Measurements from ENCODE around the gene MDH1B.

DNA sequence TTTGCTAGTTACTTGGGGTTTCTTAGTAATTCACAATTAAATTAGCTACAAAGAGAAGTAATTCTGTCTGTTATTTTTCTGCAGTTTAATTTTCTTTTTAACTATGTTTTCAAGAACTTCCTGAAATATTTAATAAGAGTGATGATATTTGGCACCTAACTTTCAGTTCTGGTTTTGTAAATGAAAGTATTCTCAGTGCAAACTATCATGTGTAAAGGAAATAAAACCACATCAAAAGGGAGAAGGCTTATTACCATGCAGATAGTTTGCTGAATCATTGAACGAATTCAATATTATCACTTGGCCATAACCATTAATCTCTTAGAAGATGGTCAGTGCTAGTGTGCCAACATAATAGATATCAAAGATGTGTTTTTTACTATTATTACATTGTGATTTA is 76.1 kb downstream of the MDH1B start:
- TF ChIP-seq, protein P1, sequence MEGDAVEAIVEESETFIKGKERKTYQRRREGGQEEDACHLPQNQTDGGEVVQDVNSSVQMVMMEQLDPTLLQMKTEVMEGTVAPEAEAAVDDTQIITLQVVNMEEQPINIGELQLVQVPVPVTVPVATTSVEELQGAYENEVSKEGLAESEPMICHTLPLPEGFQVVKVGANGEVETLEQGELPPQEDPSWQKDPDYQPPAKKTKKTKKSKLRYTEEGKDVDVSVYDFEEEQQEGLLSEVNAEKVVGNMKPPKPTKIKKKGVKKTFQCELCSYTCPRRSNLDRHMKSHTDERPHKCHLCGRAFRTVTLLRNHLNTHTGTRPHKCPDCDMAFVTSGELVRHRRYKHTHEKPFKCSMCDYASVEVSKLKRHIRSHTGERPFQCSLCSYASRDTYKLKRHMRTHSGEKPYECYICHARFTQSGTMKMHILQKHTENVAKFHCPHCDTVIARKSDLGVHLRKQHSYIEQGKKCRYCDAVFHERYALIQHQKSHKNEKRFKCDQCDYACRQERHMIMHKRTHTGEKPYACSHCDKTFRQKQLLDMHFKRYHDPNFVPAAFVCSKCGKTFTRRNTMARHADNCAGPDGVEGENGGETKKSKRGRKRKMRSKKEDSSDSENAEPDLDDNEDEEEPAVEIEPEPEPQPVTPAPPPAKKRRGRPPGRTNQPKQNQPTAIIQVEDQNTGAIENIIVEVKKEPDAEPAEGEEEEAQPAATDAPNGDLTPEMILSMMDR (IDR thresholded peaks at IDR 0.05) = no peak
- no peak for TF ChIP-seq POLR2A (IDR thresholded peaks at IDR 0.05)

Data from right lobe of liver (tissue), 4 donors.